ENCODE data around the gene C20orf204. TPM values are rescaled to one million over a fixed set of nuclear protein-coding genes. Genes with fewer than 3 reads are reported as not detected.

Gene C20orf204
- total RNA-seq, 2 experiments from 2014 or later, result 2.8 to 4.7 TPM

- TF ChIP-seq CTCF (IDR thresholded peaks at IDR 0.05), result no peak
- POLR2A ChIA-PET, result interaction anchor here (1.0 to 1.2 kb wide), 2 partner anchors 11 to 16 kb away, joined by 3 read pairs; no protein-coding TSS in a partner anchor
- no peak overlapping the region for H3K4me3 Mint-ChIP-seq
- no peaks in the 10 kb centered on the region for H3K36me3 Mint-ChIP-seq (ENCODE audit: low read depth)
- H3K27me3 Mint-ChIP-seq, result peaks cover 35% of the 10 kb centered on the region
- H3K4me1 Mint-ChIP-seq (ENCODE audit: low read depth), result peaks cover 6% of the 10 kb centered on the region
- intact Hi-C loops (cut with micrococcal nuclease), result no loop called here
- no peak overlapping the region for H3K27ac Mint-ChIP-seq
- H3K9me3 Mint-ChIP-seq, result no peaks in the 10 kb centered on the region
- no peak for ATAC-seq
- DNase-seq, result no peak
- CTCF ChIA-PET, result interaction anchor here (1.6 kb wide), 1 partner anchor 13 kb away, joined by 14 read pairs; no protein-coding TSS in a partner anchor
Measured at GRCh38 chr20:64052326-64052722, 16.3 kb downstream of the C20orf204 start.

- H3K27me3 Mint-ChIP-seq, result peaks cover 27% of the 10 kb centered on the region
- ChIA-PET CTCF (interaction anchor here (1.2 to 1.6 kb wide), 3 partner anchors 9 to 67 kb away, joined by 4 to 14 read pairs (median 5); no protein-coding TSS in a partner anchor), POLR2A (interaction anchor here (0.6 to 1.4 kb wide), 3 partner anchors 12 to 267 kb away, joined by 3 read pairs; no protein-coding TSS in a partner anchor)
- ATAC-seq (no peak), DNase-seq (no peak)
- H3K9me3 Mint-ChIP-seq, result no peaks in the 10 kb centered on the region
- H3K4me1 Mint-ChIP-seq (ENCODE audit: low read depth), result peaks cover 9% of the 10 kb centered on the region
- intact Hi-C loops (cut with micrococcal nuclease), result no loop called here
- H3K36me3 Mint-ChIP-seq (ENCODE audit: low read depth), result no peaks in the 10 kb centered on the region
- TF ChIP-seq CTCF (IDR thresholded peaks at IDR 0.05), result no peak
- H3K4me3 Mint-ChIP-seq, result no peak overlapping the region
- H3K27ac Mint-ChIP-seq, result no peak overlapping the region
Measured at GRCh38 chr20:64052987-64053840, 17.2 kb downstream of the C20orf204 start.

GRCh38 chr20:64053841-64054661 lies 18.1 kb downstream of the C20orf204 start:
- peaks cover 26% of the 10 kb centered on the region for H3K27me3 Mint-ChIP-seq
- intact Hi-C loops (cut with micrococcal nuclease), result no loop called here
- DNase-seq, result no peak
- peaks cover 13% of the 10 kb centered on the region for H3K4me1 Mint-ChIP-seq (ENCODE audit: low read depth)
- ChIA-PET CTCF (interaction anchor here (1.2 to 1.6 kb wide), 3 partner anchors 8 to 67 kb away, joined by 4 to 9 read pairs (median 5); no protein-coding TSS in a partner anchor), POLR2A (interaction anchor here (0.6 to 1.4 kb wide), 3 partner anchors 12 to 267 kb away, joined by 3 read pairs; no protein-coding TSS in a partner anchor)
- no peak overlapping the region for H3K4me3 Mint-ChIP-seq
- no peak for ATAC-seq
- no peak overlapping the region for H3K27ac Mint-ChIP-seq
- TF ChIP-seq CTCF (IDR thresholded peaks at IDR 0.05), result no peak
- no peaks in the 10 kb centered on the region for H3K9me3 Mint-ChIP-seq
- no peaks in the 10 kb centered on the region for H3K36me3 Mint-ChIP-seq (ENCODE audit: low read depth)

- TF ChIP-seq CTCF (IDR thresholded peaks at IDR 0.05), result no peak
- intact Hi-C loops (cut with micrococcal nuclease), result no loop called here
- Mint-ChIP-seq H3K4me3 (no peak overlapping the region), H3K27me3 (peaks cover 21% of the 10 kb centered on the region), H3K9me3 (no peaks in the 10 kb centered on the region), H3K4me1 (ENCODE audit: low read depth) (peaks cover 13% of the 10 kb centered on the region), H3K36me3 (ENCODE audit: low read depth) (no peaks in the 10 kb centered on the region), H3K27ac (no peak overlapping the region)
- ATAC-seq (no peak), DNase-seq (no peak)
- POLR2A ChIA-PET, result interaction anchor here (0.6 to 1.4 kb wide), 2 partner anchors 9 to 11 kb away, joined by 3 read pairs; no protein-coding TSS in a partner anchor
- CTCF ChIA-PET, result interaction anchor here (1.6 kb wide), 1 partner anchor 15 kb away, joined by 9 read pairs; no protein-coding TSS in a partner anchor
Measured at GRCh38 chr20:64055396-64055892, 19.5 kb downstream of the C20orf204 start.

Measured in activated CD8-positive, alpha-beta T cell treated with anti-CD3 and anti-CD28 coated beads for 36 hours (primary cell).